Osteoblast (primary cell): Measurements from ENCODE around the gene CAMK1G. TPM values are rescaled to one million over a fixed set of nuclear protein-coding genes. Genes with fewer than 3 reads are reported as not detected.
A peak's percentile ranks its signal among the peaks of the same experiment; 100 is the strongest.

ENCODE experiments used
- DNase-seq: peaks from one replicate; pipeline ENCODE4 v3.0.0; 2011; ENCODE audit warnings: low spot score, mixed read lengths; ENCODE audit not compliant: insufficient read length; ENCODE audit errors: missing footprints
- H2AFZ ChIP-seq: 2 replicates; pipeline ENCODE4 v1.6.0; 2011; ENCODE audit warnings: mild to moderate bottlenecking, low read length
- H3K27ac ChIP-seq: 2 replicates; pipeline ENCODE4 v1.5.1; 2011; ENCODE audit warnings: mild to moderate bottlenecking, low read depth, low read length, moderate library complexity
- H3K27me3 ChIP-seq: 2 replicates; pipeline ENCODE4 v1.6.0; 2012; ENCODE audit warnings: mild to moderate bottlenecking, control low read depth, inconsistent platforms, low read length, moderate library complexity; ENCODE audit not compliant: insufficient read depth
- H3K36me3 ChIP-seq: 2 replicates; pipeline ENCODE4 v1.5.1; 2011; ENCODE audit warnings: mild to moderate bottlenecking, low read length, control low read depth, moderate library complexity; ENCODE audit not compliant: insufficient read depth
- H3K4me1 ChIP-seq: 2 replicates; pipeline ENCODE4 v1.5.1; 2011; ENCODE audit warnings: mild to moderate bottlenecking, low read length, control low read depth, moderate library complexity; ENCODE audit not compliant: insufficient read depth
- H3K4me2 ChIP-seq: 2 replicates; pipeline ENCODE4 v1.6.0; 2011; ENCODE audit warnings: mild to moderate bottlenecking, low read length; ENCODE audit not compliant: insufficient read depth
- H3K4me3 ChIP-seq: fragments of 200-600 bp; sonication (generic); 3 replicates; pipeline ENCODE4 v1.5.1; 2012; ENCODE audit warnings: mild to moderate bottlenecking, low read length, inconsistent platforms; ENCODE audit not compliant: insufficient read depth
- H3K79me2 ChIP-seq: 2 replicates; pipeline ENCODE4 v1.6.0; 2012; ENCODE audit warnings: mild to moderate bottlenecking, low read length, control low read depth, inconsistent platforms; ENCODE audit not compliant: insufficient read depth
- H3K9me3 ChIP-seq: 2 replicates; pipeline ENCODE4 v1.5.1; 2011; ENCODE audit warnings: low read depth, low read length, control low read depth
- H4K20me1 ChIP-seq: 2 replicates; pipeline ENCODE4 v1.6.0; 2012; ENCODE audit warnings: mild to moderate bottlenecking, low read length, control low read depth; ENCODE audit not compliant: insufficient read depth
- CTCF ChIP-seq: IDR thresholded peaks from 2 replicates; pipeline ENCODE4 v1.5.1; 2011; ENCODE audit warnings: mild to moderate bottlenecking, low read depth, low read length, moderate library complexity; ENCODE audit errors: extremely low read depth
- total RNA-seq: library from RNA; depleted of rRNA; stranded (reverse); fragments of >200 nt; gene quantifications from 2 replicates; pipeline ENCODE4 v1.2.3, GENCODE V29; 2012

Gene CAMK1G
- total RNA-seq, 1 donor = 0.72 TPM

- Histone ChIP-seq H3K79me2 (no peaks in the 10 kb centered on the region), H3K4me1 (peaks cover 7% of the 10 kb centered on the region), H3K27ac (no peak overlapping the region), H3K4me3 (no peak overlapping the region), H3K36me3 (no peaks in the 10 kb centered on the region), H2AFZ (no peak overlapping the region), H3K9me3 (no peaks in the 10 kb centered on the region), H3K4me2 (no peak overlapping the region), H4K20me1 (no peaks in the 10 kb centered on the region), H3K27me3 (no peaks in the 10 kb centered on the region)
- no peak for TF ChIP-seq CTCF
- no peak for DNase-seq
Observed at GRCh38 chr1:209627027-209627731, 43.7 kb downstream of the CAMK1G start.

DNA sequence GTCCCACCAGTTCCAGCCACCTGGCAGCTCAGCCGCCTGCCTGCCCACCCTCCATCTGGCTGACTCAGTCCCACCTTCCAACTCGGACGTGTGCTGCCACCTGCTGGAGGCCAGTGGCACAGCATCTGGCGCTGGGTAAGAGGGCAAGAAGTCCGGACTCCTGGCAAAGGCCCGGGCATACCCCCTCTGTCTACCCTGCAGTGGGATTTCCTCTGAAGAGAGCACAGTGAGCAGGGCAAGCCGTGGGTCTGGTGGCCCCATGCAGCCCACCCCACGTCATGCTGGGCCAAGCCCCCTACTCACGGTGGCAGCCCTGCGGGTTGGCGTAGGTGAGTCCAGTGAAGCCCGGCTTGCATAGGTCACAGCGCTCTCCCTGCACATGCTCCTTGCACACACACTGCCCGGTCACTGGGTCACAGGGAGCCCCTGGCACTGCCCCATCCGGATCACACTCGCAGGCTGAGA is 44.2 kb downstream of the CAMK1G start:
- no peaks in the 10 kb centered on the region for H4K20me1 ChIP-seq
- H2AFZ ChIP-seq = no peak overlapping the region
- H3K27ac ChIP-seq = no peak overlapping the region
- H3K36me3 ChIP-seq = no peaks in the 10 kb centered on the region
- no peaks in the 10 kb centered on the region for H3K79me2 ChIP-seq
- peak; percentile 92 for TF ChIP-seq CTCF
- peak; percentile 96 for DNase-seq
- H3K4me3 ChIP-seq = no peak overlapping the region
- no peaks in the 10 kb centered on the region for H3K9me3 ChIP-seq
- no peak overlapping the region for H3K4me2 ChIP-seq
- H3K27me3 ChIP-seq = no peaks in the 10 kb centered on the region
- H3K4me1 ChIP-seq = peaks cover 7% of the 10 kb centered on the region

GRCh38 chr1:209628618-209629299 is 45.2 kb downstream of the CAMK1G start:
- H2AFZ ChIP-seq = no peak overlapping the region
- H4K20me1 ChIP-seq = no peaks in the 10 kb centered on the region
- H3K27ac ChIP-seq = no peak overlapping the region
- DNase-seq = no peak
- no peaks in the 10 kb centered on the region for H3K9me3 ChIP-seq
- no peak overlapping the region for H3K4me3 ChIP-seq
- no peaks in the 10 kb centered on the region for H3K36me3 ChIP-seq
- TF ChIP-seq CTCF = no peak
- H3K4me2 ChIP-seq = no peak overlapping the region
- H3K27me3 ChIP-seq = no peaks in the 10 kb centered on the region
- H3K79me2 ChIP-seq = no peaks in the 10 kb centered on the region
- peaks cover 14% of the 10 kb centered on the region for H3K4me1 ChIP-seq
